Measurements from ENCODE around the gene ZDHHC1. TPM values are rescaled to one million over a fixed set of nuclear protein-coding genes. Genes with fewer than 3 reads are reported as not detected.
"Not testable (repeated sequence)": the region's sequence is repeated elsewhere in the genome, so short reads cannot be mapped to it uniquely, and the experiment has no call there.

The ZDHHC1 gene
- total RNA-seq, 4 donors from 2014 or later, result 33.3 to 63.8 (median 50.9) TPM

DNA sequence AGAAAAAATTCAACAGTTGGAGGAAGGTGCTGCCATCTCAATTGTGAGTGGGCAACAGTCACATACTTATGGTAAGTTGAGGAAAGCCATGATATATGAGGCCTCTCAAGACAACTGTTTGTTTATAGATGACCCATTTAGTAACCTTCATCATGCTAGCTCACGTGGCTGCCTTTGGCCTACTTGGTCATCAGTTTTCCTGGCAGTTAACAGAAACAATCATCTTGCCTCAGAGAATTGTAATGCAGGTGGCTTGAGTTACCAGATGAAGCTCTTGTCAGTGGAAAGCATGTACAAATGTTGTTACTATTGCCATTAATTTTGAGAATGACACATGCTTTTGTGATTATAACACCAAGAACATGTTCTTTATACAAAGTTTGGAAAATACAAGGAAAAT is 37.6 kb downstream of the ZDHHC1 start:
- WGBS, 2 donors, result 88 to 100% methylated on average over 1 of the region's 1 CpG
- Histone ChIP-seq H3K4me3 (replicated peaks in 1 of 3) (no peak overlapping the region), H3K36me3 (no peaks in the 10 kb centered on the region), H3K27ac (no peak overlapping the region), H3K27me3 (no peaks in the 10 kb centered on the region), H3K9me3 (no peaks in the 10 kb centered on the region), H3K4me1 (no peaks in the 10 kb centered on the region)
- TF ChIP-seq, protein P1, sequence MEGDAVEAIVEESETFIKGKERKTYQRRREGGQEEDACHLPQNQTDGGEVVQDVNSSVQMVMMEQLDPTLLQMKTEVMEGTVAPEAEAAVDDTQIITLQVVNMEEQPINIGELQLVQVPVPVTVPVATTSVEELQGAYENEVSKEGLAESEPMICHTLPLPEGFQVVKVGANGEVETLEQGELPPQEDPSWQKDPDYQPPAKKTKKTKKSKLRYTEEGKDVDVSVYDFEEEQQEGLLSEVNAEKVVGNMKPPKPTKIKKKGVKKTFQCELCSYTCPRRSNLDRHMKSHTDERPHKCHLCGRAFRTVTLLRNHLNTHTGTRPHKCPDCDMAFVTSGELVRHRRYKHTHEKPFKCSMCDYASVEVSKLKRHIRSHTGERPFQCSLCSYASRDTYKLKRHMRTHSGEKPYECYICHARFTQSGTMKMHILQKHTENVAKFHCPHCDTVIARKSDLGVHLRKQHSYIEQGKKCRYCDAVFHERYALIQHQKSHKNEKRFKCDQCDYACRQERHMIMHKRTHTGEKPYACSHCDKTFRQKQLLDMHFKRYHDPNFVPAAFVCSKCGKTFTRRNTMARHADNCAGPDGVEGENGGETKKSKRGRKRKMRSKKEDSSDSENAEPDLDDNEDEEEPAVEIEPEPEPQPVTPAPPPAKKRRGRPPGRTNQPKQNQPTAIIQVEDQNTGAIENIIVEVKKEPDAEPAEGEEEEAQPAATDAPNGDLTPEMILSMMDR (IDR thresholded peaks at IDR 0.05), result no peak
- no peak for TF ChIP-seq POLR2A (IDR thresholded peaks at IDR 0.05)
- intact Hi-C loops (cut with DNase I), result no loop called here
- no peak for DNase-seq

DNA sequence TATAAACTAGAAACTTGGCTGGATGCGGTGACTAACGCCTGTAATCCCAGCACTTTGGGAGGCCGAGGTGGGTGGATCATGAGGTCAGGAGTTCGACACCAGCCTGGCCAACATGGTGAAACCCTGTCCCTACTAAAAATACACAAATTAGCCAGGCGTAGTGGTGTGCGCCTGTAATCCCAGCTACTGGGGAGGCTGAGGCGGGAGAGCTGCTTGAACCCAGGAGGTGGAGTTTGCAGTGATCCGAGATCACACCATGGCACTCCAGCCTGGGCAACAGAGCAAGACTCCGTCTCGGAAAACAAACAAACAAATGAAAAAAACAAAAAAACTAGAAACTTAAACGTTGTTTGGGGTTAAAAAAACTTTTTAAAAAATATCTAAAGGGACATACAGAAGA is 40.3 kb downstream of the ZDHHC1 start:
- intact Hi-C loops (cut with DNase I); H3K4me3 ChIP-seq (replicated peaks in 1 of 3); H3K9me3 ChIP-seq; H3K27ac ChIP-seq; H3K36me3 ChIP-seq; DNase-seq; H3K4me1 ChIP-seq; H3K27me3 ChIP-seq: not testable (repeated sequence)
- WGBS, 2 donors, result 92% methylated on average over 11 of the region's 11 CpGs

DNA sequence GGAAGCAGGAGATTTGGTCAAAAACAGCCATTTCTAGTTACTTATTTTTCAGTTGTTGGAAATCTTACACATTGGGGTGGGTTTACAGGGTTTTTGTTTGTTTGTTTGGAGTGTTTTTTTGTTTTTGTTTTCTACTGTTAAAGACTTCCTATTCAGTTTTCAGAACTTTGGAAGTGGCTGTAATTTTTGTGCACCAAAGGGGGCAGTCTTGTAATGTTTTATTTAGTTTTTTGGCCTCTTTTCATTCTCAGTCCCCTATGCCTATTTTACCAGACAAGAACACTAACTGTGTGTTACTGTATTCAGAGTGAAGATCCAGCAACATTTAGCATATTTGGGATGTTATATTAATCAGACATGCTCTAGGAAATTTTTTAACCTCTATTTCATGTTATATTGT is 43.6 kb downstream of the ZDHHC1 start:
- intact Hi-C loops (cut with DNase I), result no loop called here
- Histone ChIP-seq H3K36me3 (no peaks in the 10 kb centered on the region), H3K9me3 (no peaks in the 10 kb centered on the region), H3K27me3 (no peaks in the 10 kb centered on the region), H3K4me1 (no peaks in the 10 kb centered on the region), H3K4me3 (replicated peaks in 1 of 3) (no peak overlapping the region), H3K27ac (no peak overlapping the region)
- DNase-seq, result no peak
- TF ChIP-seq, protein P1 (IDR thresholded peaks at IDR 0.05), result peak in 5 of 6 experiments; percentile 12 to 59 (median 44)
- no peak for TF ChIP-seq POLR2A (IDR thresholded peaks at IDR 0.05)

DNA sequence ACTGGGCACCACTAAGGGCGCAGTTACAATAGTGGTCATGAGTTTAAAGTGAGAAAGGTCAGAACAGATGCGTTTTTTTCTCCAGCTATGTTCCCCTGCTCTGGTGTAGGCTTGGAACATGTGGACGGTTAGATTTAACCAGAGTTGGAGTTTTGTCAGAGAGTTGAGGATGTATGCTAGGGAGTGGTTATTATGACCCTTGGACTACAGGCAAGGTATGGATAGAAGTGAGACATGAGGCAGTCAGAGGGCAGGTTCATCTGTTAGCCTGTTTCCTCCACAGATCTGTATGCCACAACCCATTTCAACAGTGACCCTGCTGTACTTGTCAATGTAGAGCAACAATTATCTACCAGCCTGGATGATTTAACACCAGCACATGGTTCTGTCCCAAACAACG is 45.6 kb downstream of the ZDHHC1 start:
- Histone ChIP-seq H3K9me3 (no peaks in the 10 kb centered on the region), H3K27ac (no peak overlapping the region), H3K27me3 (no peaks in the 10 kb centered on the region), H3K4me3 (replicated peaks in 1 of 3) (no peak overlapping the region), H3K4me1 (no peaks in the 10 kb centered on the region), H3K36me3 (no peaks in the 10 kb centered on the region)
- TF ChIP-seq, protein P1 (IDR thresholded peaks at IDR 0.05), result no peak
- TF ChIP-seq POLR2A (IDR thresholded peaks at IDR 0.05), result no peak
- intact Hi-C loops (cut with DNase I), result no loop called here
- 87 to 92% methylated on average over 4 of the region's 4 CpGs for WGBS, 2 donors
- DNase-seq, result no peak

DNA sequence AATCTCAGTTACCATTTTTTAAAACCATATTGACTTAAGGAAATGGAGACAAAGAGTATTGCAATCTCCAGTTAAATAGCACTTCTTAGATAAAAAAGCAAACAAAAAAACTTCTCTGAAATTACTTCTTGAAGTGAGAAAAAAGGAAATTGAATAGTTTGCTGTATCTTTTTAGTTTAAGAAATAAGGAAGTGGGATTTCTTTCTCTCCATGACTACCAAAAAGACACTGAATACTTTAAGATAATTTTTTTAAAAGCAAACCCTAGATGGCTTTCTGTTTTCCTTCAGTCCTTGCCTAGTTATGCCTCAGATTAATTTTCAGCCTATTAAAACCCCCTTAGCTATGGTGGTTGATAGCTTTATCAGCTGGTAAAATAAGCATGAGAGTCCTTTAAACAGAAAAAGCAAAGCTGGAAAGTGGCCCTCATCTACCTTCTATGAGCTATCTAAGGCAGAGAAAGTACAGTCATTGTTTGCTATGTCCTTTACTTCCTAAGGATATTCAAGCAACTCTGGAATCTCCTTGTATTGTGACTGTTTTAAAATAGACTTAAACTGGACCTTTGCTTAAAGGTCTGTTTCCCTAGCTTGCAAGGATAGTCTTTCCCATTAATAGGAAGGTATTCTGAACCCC is 51.6 kb downstream of the ZDHHC1 start:
- TF ChIP-seq, protein P1 (IDR thresholded peaks at IDR 0.05), result no peak
- no peak for TF ChIP-seq POLR2A (IDR thresholded peaks at IDR 0.05)
- no peaks in the 10 kb centered on the region for H3K4me1 ChIP-seq
- no peaks in the 10 kb centered on the region for H3K9me3 ChIP-seq
- H3K27me3 ChIP-seq, result no peaks in the 10 kb centered on the region
- H3K36me3 ChIP-seq, result no peaks in the 10 kb centered on the region
- no peak overlapping the region for H3K27ac ChIP-seq
- H3K4me3 ChIP-seq (replicated peaks in 1 of 3), result no peak overlapping the region
- intact Hi-C loops (cut with DNase I), result no loop called here
- DNase-seq, result no peak

DNA sequence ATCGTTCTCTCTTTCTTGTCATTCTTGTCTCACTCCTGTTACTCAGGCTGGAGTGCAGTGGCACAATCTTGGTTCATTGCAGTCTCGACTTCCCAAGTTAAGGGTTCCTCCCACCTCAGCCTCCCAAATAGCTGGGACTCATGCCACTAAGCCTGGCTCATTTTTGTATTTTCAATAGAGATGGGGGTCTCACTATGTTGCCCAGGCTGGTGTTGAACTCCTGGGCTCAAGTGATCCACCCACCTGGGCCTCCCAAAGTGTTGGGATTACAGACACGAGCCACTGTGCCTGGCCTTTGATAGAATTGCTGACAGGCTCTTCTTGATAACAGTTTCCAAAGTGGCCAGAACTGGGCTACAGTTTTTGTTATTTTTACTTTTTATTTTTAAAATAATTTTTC is 55.2 kb downstream of the ZDHHC1 start:
- no peak for DNase-seq
- WGBS, 2 donors, result 85 to 86% methylated on average over 3 of the region's 3 CpGs
- no peak overlapping the region for H3K27ac ChIP-seq
- no peaks in the 10 kb centered on the region for H3K36me3 ChIP-seq
- intact Hi-C loops (cut with DNase I), result no loop called here
- H3K27me3 ChIP-seq, result no peaks in the 10 kb centered on the region
- H3K4me1 ChIP-seq, result no peaks in the 10 kb centered on the region
- H3K9me3 ChIP-seq, result no peaks in the 10 kb centered on the region
- TF ChIP-seq, protein P1 (IDR thresholded peaks at IDR 0.05), result no peak
- TF ChIP-seq POLR2A (IDR thresholded peaks at IDR 0.05), result no peak
- H3K4me3 ChIP-seq (replicated peaks in 1 of 3), result no peak overlapping the region

DNA sequence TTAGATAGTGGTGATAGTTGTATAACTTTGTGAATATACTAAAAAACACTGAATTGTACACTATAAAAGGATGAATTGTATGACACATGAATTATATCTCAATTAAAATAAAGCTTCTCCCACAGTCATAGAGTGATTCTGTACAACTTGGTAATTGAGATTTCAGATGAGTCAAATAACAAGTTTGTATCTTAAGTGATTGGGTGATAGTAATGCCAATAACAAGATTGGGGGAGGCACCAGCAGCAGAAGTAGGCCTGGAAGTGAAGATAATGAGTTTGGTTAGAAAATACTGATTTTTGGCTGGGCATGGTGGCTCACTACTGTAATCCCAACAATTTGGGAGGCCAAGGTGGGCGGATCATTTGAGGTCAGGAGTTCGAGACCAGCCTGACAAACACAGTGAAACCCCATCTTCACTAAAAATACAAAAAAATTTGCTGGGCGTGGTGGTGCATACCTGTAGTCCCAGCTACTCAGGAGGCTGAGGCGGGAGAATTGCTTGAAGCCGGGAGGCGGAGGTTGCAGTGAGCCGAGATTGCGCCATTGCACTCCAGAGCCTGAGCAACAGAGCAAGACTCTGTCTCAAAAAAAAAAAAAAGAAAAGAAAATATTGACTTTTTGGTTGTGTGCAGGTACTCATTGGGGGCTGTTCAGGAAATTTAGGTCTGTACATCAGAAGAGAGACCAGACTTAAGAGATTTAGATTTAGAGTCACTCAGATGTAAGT is 56.6 kb downstream of the ZDHHC1 start:
- H3K4me3 ChIP-seq (replicated peaks in 1 of 3); H3K9me3 ChIP-seq; H3K36me3 ChIP-seq; H3K4me1 ChIP-seq; intact Hi-C loops (cut with DNase I); H3K27me3 ChIP-seq; DNase-seq; H3K27ac ChIP-seq: not testable (repeated sequence)
- WGBS, 2 donors, result 89 to 95% methylated on average over 8 of the region's 8 CpGs

Data from thyroid gland (tissue), 4 donors.